ENCODE measurements around the gene ITPR1. TPM values are rescaled to one million over a fixed set of nuclear protein-coding genes. Genes with fewer than 3 reads are reported as not detected.
A peak's percentile ranks its signal among the peaks of the same experiment; 100 is the strongest.

The ITPR1 gene
- total RNA-seq, 3 donors from 2014 or later, result 59.0 to 92.3 (median 88.9) TPM

DNA sequence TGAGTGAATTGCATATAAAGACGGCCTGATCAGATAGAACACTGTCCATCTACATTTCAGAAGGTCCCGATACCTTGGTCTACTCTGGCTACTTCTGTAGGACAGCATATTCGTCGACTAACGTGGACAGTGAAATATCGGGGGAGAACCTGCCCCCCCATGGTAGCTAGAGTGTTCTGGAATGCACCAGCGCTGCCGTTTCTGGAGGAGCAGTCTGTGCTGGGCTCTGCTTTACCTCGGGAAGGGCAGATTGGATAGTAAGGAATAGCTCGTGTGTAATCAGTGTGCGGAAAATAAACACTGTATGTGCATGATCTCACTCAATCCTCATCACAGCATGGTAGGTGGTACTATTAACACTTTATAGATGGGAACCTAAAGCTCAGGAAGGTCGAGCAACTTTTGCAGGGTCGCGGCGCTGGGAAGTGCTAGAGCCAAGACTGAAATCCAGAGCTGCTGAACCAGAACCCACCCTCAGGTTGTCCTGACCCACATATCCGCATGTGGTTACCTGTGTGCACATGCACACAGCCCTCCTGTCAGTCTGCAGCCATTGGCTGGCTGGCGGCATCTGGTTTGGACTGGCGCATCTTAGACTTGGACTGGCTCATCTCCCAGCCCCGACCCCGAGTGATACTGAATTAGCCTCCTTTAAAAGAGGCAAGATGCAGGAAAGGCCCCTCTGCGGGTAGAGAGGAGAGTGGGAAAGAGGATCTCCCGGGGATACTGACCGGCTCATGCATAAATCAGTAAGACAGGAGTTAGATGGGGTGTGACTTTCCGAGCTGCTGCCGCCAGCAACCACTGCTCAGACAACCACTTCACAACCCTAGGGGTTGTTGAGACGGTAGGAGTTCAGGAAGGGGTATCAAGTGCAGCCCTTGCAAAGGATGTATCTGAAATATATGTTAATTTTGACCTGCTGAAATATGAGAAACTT is 331.1 kb downstream of the ITPR1 start:
- peaks cover 40% of the 10 kb centered on the region for H3K36me3 Mint-ChIP-seq (ENCODE audit: insufficient read depth)
- ATAC-seq, result no peak
- H3K9me3 Mint-ChIP-seq, result no peaks in the 10 kb centered on the region
- H3K4me3 Mint-ChIP-seq, result peak overlapping the region; percentile 12
- DNase-seq, result no peak
- H3K27me3 Mint-ChIP-seq (ENCODE audit: low read depth), result no peaks in the 10 kb centered on the region
- peaks cover 97% of the 10 kb centered on the region for H3K4me1 Mint-ChIP-seq (ENCODE audit: low read depth)

DNA sequence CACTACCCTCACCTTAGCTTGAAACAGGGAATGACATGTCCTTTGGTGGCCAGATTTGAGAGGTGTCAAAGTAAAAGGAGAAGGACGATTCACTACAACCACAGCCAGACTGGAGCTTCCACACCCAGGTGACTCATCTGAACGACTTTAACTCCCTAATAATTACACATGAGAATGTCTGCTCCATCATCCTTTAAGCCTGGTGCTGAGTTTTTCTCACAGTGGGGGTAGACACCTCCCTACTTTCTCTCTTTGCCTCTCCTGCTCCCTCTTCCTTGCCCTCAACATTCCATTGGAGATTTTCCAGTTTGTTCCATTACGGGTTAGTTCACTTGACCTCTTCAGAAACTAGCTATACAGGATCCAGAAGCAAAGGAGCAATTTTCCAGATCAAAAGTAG is 331.8 kb downstream of the ITPR1 start:
- ATAC-seq, result no peak
- Mint-ChIP-seq H3K36me3 (ENCODE audit: insufficient read depth) (peaks cover 35% of the 10 kb centered on the region), H3K4me1 (ENCODE audit: low read depth) (peaks cover 97% of the 10 kb centered on the region)

GRCh38 chr3:4825436-4826236 is 332.5 kb downstream of the ITPR1 start:
- Mint-ChIP-seq H3K36me3 (ENCODE audit: insufficient read depth) (peaks cover 33% of the 10 kb centered on the region), H3K4me3 (peak overlapping the region; percentile 60), H3K4me1 (ENCODE audit: low read depth) (peaks cover 94% of the 10 kb centered on the region), H3K9me3 (no peaks in the 10 kb centered on the region), H3K27me3 (ENCODE audit: low read depth) (no peaks in the 10 kb centered on the region)
- DNase-seq, result no peak
- ATAC-seq, result no peak

More for the DNA sequence above, 331.8 kb downstream of the ITPR1 start:
- H3K9me3 Mint-ChIP-seq, result no peaks in the 10 kb centered on the region
- no peaks in the 10 kb centered on the region for H3K27me3 Mint-ChIP-seq (ENCODE audit: low read depth)
- H3K4me3 Mint-ChIP-seq, result peak overlapping the region; percentile 12
- DNase-seq, result no peak

GRCh38 chr3:4826237-4827100 is 333.3 kb downstream of the ITPR1 start:
- Mint-ChIP-seq H3K4me3 (peak overlapping the region; percentile 60), H3K36me3 (ENCODE audit: insufficient read depth) (peaks cover 33% of the 10 kb centered on the region), H3K27me3 (ENCODE audit: low read depth) (no peaks in the 10 kb centered on the region), H3K4me1 (ENCODE audit: low read depth) (peaks cover 94% of the 10 kb centered on the region), H3K9me3 (no peaks in the 10 kb centered on the region)
- ATAC-seq (no peak), DNase-seq (no peak)

GRCh38 chr3:4827767-4828166 is 334.6 kb downstream of the ITPR1 start:
- ATAC-seq, result no peak
- Mint-ChIP-seq H3K4me1 (ENCODE audit: low read depth) (peaks cover 92% of the 10 kb centered on the region), H3K36me3 (ENCODE audit: insufficient read depth) (peaks cover 33% of the 10 kb centered on the region), H3K4me3 (no peak overlapping the region), H3K9me3 (no peaks in the 10 kb centered on the region), H3K27me3 (ENCODE audit: low read depth) (no peaks in the 10 kb centered on the region)
- DNase-seq, result no peak

DNA sequence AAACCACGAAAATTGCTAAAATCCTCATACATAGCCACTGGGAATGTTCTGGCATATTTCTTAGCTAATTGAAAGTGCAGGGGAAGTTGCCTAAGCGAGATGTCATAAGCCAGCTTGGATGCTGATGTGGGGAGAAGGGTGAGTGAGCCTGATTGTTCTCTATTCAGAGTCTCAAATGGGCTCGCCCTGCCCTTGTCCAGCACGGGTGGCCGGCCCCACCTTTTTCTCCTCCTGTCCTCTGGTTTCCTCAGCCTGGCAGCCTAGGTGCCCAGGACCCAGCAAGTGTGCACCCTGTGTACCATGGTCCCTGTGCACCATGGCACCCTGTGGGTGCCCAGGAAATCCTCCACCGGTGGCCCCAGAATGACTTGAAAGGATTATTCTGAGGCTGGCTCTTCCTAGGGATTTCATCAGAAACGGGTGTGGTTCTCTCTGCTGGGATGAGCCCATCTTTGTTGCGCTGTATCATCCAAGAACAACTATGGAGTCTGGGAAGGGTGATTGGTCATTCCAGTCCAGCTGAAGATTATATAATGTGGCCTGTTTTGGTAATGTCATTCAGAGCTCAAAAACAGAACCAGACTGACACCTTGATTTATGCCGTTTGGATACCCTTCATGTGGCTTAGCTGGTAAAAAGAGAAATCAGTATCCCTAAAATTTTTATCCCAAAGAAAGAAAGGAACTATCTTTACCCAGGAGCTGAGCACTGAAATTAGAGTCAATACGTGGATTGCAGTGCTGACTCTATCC is 335.3 kb downstream of the ITPR1 start:
- H3K4me3 Mint-ChIP-seq, result no peak overlapping the region
- ATAC-seq (no peak), DNase-seq (no peak)
- no peaks in the 10 kb centered on the region for H3K27me3 Mint-ChIP-seq (ENCODE audit: low read depth)
- H3K9me3 Mint-ChIP-seq, result no peaks in the 10 kb centered on the region
- peaks cover 34% of the 10 kb centered on the region for H3K36me3 Mint-ChIP-seq (ENCODE audit: insufficient read depth)
- peaks cover 92% of the 10 kb centered on the region for H3K4me1 Mint-ChIP-seq (ENCODE audit: low read depth)

- H3K4me3 Mint-ChIP-seq, result peak overlapping the region; percentile 52
- H3K9me3 Mint-ChIP-seq, result no peaks in the 10 kb centered on the region
- H3K27me3 Mint-ChIP-seq (ENCODE audit: low read depth), result no peaks in the 10 kb centered on the region
- H3K36me3 Mint-ChIP-seq (ENCODE audit: insufficient read depth), result peaks cover 30% of the 10 kb centered on the region
- peaks cover 92% of the 10 kb centered on the region for H3K4me1 Mint-ChIP-seq (ENCODE audit: low read depth)
- ATAC-seq (peak; percentile 20 to 29), DNase-seq (no peak)
Observed at GRCh38 chr3:4829031-4829394, 335.9 kb downstream of the ITPR1 start.

- no peak for DNase-seq
- peak overlapping the region; percentile 85 for H3K4me3 Mint-ChIP-seq
- peaks cover 24% of the 10 kb centered on the region for H3K36me3 Mint-ChIP-seq (ENCODE audit: insufficient read depth)
- peaks cover 92% of the 10 kb centered on the region for H3K4me1 Mint-ChIP-seq (ENCODE audit: low read depth)
- no peaks in the 10 kb centered on the region for H3K27me3 Mint-ChIP-seq (ENCODE audit: low read depth)
- no peaks in the 10 kb centered on the region for H3K9me3 Mint-ChIP-seq
- ATAC-seq, result no peak
Observed at GRCh38 chr3:4830586-4830914, 337.4 kb downstream of the ITPR1 start.

GRCh38 chr3:4831580-4831950 is 338.4 kb downstream of the ITPR1 start:
- ATAC-seq, result peak; percentile 18 to 23
- H3K27me3 Mint-ChIP-seq (ENCODE audit: low read depth), result no peaks in the 10 kb centered on the region
- peaks cover 21% of the 10 kb centered on the region for H3K36me3 Mint-ChIP-seq (ENCODE audit: insufficient read depth)

GRCh38 chr3:4833471-4833870 is 340.3 kb downstream of the ITPR1 start:
- no peaks in the 10 kb centered on the region for H3K27me3 Mint-ChIP-seq (ENCODE audit: low read depth)
- no peak for ATAC-seq
- H3K4me1 Mint-ChIP-seq (ENCODE audit: low read depth), result peaks cover 88% of the 10 kb centered on the region
- H3K36me3 Mint-ChIP-seq (ENCODE audit: insufficient read depth), result peaks cover 27% of the 10 kb centered on the region
- H3K4me3 Mint-ChIP-seq, result no peak overlapping the region
- no peak for DNase-seq
- H3K9me3 Mint-ChIP-seq, result no peaks in the 10 kb centered on the region

More at GRCh38 chr3:4831580-4831950, 338.4 kb downstream of the ITPR1 start:
- DNase-seq, result peak; percentile 36
- Mint-ChIP-seq H3K4me1 (ENCODE audit: low read depth) (peaks cover 92% of the 10 kb centered on the region), H3K9me3 (no peaks in the 10 kb centered on the region), H3K4me3 (peak overlapping the region; percentile 85)

- no peaks in the 10 kb centered on the region for H3K27me3 Mint-ChIP-seq (ENCODE audit: low read depth)
- H3K36me3 Mint-ChIP-seq (ENCODE audit: insufficient read depth), result peaks cover 32% of the 10 kb centered on the region
- peak; percentile 52 to 58 for ATAC-seq
- peaks cover 84% of the 10 kb centered on the region for H3K4me1 Mint-ChIP-seq (ENCODE audit: low read depth)
- H3K4me3 Mint-ChIP-seq, result peak overlapping the region; percentile 19
- H3K9me3 Mint-ChIP-seq, result no peaks in the 10 kb centered on the region
- peak; percentile 67 for DNase-seq
Observed at GRCh38 chr3:4834403-4834866, 341.3 kb downstream of the ITPR1 start.

- Mint-ChIP-seq H3K9me3 (no peaks in the 10 kb centered on the region), H3K36me3 (ENCODE audit: insufficient read depth) (peaks cover 32% of the 10 kb centered on the region), H3K4me1 (ENCODE audit: low read depth) (peaks cover 82% of the 10 kb centered on the region), H3K27me3 (ENCODE audit: low read depth) (no peaks in the 10 kb centered on the region), H3K4me3 (no peak overlapping the region)
- DNase-seq (no peak), ATAC-seq (peak; percentile 25 to 36)
Observed at GRCh38 chr3:4835616-4836043, 342.5 kb downstream of the ITPR1 start.

- no peak overlapping the region for H3K4me3 Mint-ChIP-seq
- H3K36me3 Mint-ChIP-seq (ENCODE audit: insufficient read depth), result peaks cover 30% of the 10 kb centered on the region
- H3K27me3 Mint-ChIP-seq (ENCODE audit: low read depth), result no peaks in the 10 kb centered on the region
- ATAC-seq (no peak), DNase-seq (no peak)
- no peaks in the 10 kb centered on the region for H3K9me3 Mint-ChIP-seq
- peaks cover 82% of the 10 kb centered on the region for H3K4me1 Mint-ChIP-seq (ENCODE audit: low read depth)
Observed at GRCh38 chr3:4836516-4836915, 343.4 kb downstream of the ITPR1 start.

Data from activated T-cell treated with anti-CD3 and anti-CD28 coated beads, Interleukin-2, amount 50 U/mL, for 4 hours (primary cell).